SK-N-SH treated with all-trans-retinoic acid at 6 μM for 48 hours (cell line): ENCODE results near the gene PDE3A.

Experiments used
- ATAC-seq: fragments of 200-7000 bp; cut with Tn5 transposase; 3 replicates; pipeline ENCODE4 v1.9.1; 2020; ENCODE audit warnings: mild to moderate bottlenecking, moderate library complexity
- ARNTL ChIP-seq: fragments of 450-650 bp; formaldehyde crosslinking; IDR thresholded peaks from 2 replicates; pipeline ENCODE4 v1.5.0; 2020; ENCODE audit warnings: low read depth, mild to moderate bottlenecking, moderate library complexity, borderline replicate concordance
- BACH2 ChIP-seq: fragments of 250-450 bp; sonication (Bioruptor Pico); IDR thresholded peaks from 2 replicates; pipeline ENCODE4 v1.9.0; 2021; ENCODE audit warnings: mild to moderate bottlenecking, borderline replicate concordance
- CSDC2 ChIP-seq: fragments of 250-450 bp; sonication (Bioruptor Pico); IDR thresholded peaks from 2 replicates; pipeline ENCODE4 v1.5.0; 2020; ENCODE audit warnings: mild to moderate bottlenecking, moderate library complexity
- CSRNP3 ChIP-seq: fragments of 250-450 bp; sonication (Bioruptor Pico); IDR thresholded peaks from 2 replicates; pipeline ENCODE4 v1.5.1; 2021; ENCODE audit warnings: mild to moderate bottlenecking, moderate library complexity
- ESRRG ChIP-seq: fragments of 250-450 bp; sonication (Bioruptor Pico); IDR thresholded peaks from 2 replicates; pipeline ENCODE4 v1.6.1; 2021; ENCODE audit warnings: mild to moderate bottlenecking
- ISL1 ChIP-seq: fragments of 250-450 bp; sonication (Bioruptor Pico); IDR thresholded peaks from 2 replicates; pipeline ENCODE4 v2.1.2; 2022; ENCODE audit warnings: mild to moderate bottlenecking, moderate library complexity
- OSR1 ChIP-seq: fragments of 250-450 bp; sonication (Bioruptor Pico); IDR thresholded peaks from 2 replicates; pipeline ENCODE4 v1.8.0; 2022; ENCODE audit warnings: moderate library complexity, mild to moderate bottlenecking, inconsistent platforms
- PPARA ChIP-seq: fragments of 250-450 bp; sonication (Bioruptor Pico); IDR thresholded peaks from 2 replicates; pipeline ENCODE4 v1.5.0; 2020; ENCODE audit warnings: mild to moderate bottlenecking, borderline replicate concordance
- RARB ChIP-seq: fragments of 250-450 bp; sonication (Bioruptor Pico); IDR thresholded peaks from 2 replicates; pipeline ENCODE4 v1.8.0; 2021; ENCODE audit warnings: mild to moderate bottlenecking, moderate library complexity
- SNAI2 ChIP-seq: fragments of 250-450 bp; sonication (Bioruptor Pico); IDR thresholded peaks from 2 replicates; pipeline ENCODE4 v1.5.0; 2020; ENCODE audit warnings: mild to moderate bottlenecking, moderate library complexity
- TCF4 ChIP-seq: fragments of 250-450 bp; sonication (Bioruptor Pico); IDR thresholded peaks from 2 replicates; pipeline ENCODE4 v1.8.0; 2021; ENCODE audit warnings: mild to moderate bottlenecking, moderate library complexity, borderline replicate concordance
- TOX ChIP-seq: fragments of 250-450 bp; sonication (Bioruptor Pico); IDR thresholded peaks from 2 replicates; pipeline ENCODE4 v1.8.0; 2021; ENCODE audit warnings: mild to moderate bottlenecking, moderate library complexity, borderline replicate concordance
- ZC3H10 ChIP-seq: fragments of 250-450 bp; sonication (Bioruptor Pico); IDR thresholded peaks from 2 replicates; pipeline ENCODE4 v1.5.1; 2021; ENCODE audit warnings: mild to moderate bottlenecking, moderate library complexity
- ZFP3 ChIP-seq: fragments of 250-450 bp; sonication (Bioruptor Pico); IDR thresholded peaks from 2 replicates; pipeline ENCODE4 v1.5.0; 2020; ENCODE audit warnings: mild to moderate bottlenecking, moderate library complexity
- ZFP30 ChIP-seq: fragments of 450-650 bp; formaldehyde crosslinking; IDR thresholded peaks from 2 replicates; pipeline ENCODE4 v1.5.0; 2022; ENCODE audit warnings: mild to moderate bottlenecking, moderate library complexity
- ZNF565 ChIP-seq: fragments of 450-650 bp; formaldehyde crosslinking; conservative IDR thresholded peaks from 2 replicates; pipeline ENCODE4 v1.5.0; 2020; ENCODE audit warnings: low read depth, mild to moderate bottlenecking, moderate library complexity
- ZNF70 ChIP-seq: fragments of 450-650 bp; formaldehyde crosslinking; IDR thresholded peaks from 2 replicates; pipeline ENCODE4 v1.5.0; 2020; ENCODE audit warnings: mild to moderate bottlenecking, moderate library complexity
- ZNF8 ChIP-seq: fragments of 450-650 bp; formaldehyde crosslinking; IDR thresholded peaks from 2 replicates; pipeline ENCODE4 v1.5.0; 2020; ENCODE audit warnings: mild to moderate bottlenecking, moderate library complexity
- TF ChIP-seq, protein P1 (sequence below): fragments of 250-450 bp; sonication (Bioruptor Pico); IDR thresholded peaks from 2 replicates; pipeline ENCODE4 v1.8.0; 2021; ENCODE audit warnings: low read depth, mild to moderate bottlenecking, moderate library complexity, borderline replicate concordance
- TF ChIP-seq, protein P2 (sequence below): fragments of 250-450 bp; sonication (Bioruptor Pico); IDR thresholded peaks from 2 replicates; pipeline ENCODE4 v1.5.0; 2020; ENCODE audit warnings: mild to moderate bottlenecking, moderate library complexity
- TF ChIP-seq, protein P3 (sequence below): fragments of 250-450 bp; sonication (Bioruptor Pico); IDR thresholded peaks from 2 replicates; pipeline ENCODE4 v1.5.1; 2020; ENCODE audit warnings: low read depth, mild to moderate bottlenecking, moderate library complexity

Gene PDE3A

GRCh38 chr12:20463913-20464524, 95.7 kb downstream of the PDE3A start:
- 0 out of 3 replicates have a peak, but pooled peaks have one; percentile 49 for ATAC-seq
- TF ChIP-seq ISL1 (CRISPR knock-in tag) (no peak), BACH2 (no peak), TOX (CRISPR knock-in tag) (no peak), ZNF70 (CRISPR knock-in tag) (no peak), ZFP3 (no peak), OSR1 (CRISPR knock-in tag) (no peak), ZFP30 (no peak), ZNF565 (CRISPR knock-in tag) (no peak), TCF4 (CRISPR knock-in tag) (no peak), ZNF8 (CRISPR knock-in tag) (no peak), CSRNP3 (no peak), ZC3H10 (no peak), ESRRG (CRISPR knock-in tag) (no peak), SNAI2 (CRISPR knock-in tag) (no peak), PPARA (CRISPR knock-in tag) (no peak)
- TF ChIP-seq, protein P1, sequence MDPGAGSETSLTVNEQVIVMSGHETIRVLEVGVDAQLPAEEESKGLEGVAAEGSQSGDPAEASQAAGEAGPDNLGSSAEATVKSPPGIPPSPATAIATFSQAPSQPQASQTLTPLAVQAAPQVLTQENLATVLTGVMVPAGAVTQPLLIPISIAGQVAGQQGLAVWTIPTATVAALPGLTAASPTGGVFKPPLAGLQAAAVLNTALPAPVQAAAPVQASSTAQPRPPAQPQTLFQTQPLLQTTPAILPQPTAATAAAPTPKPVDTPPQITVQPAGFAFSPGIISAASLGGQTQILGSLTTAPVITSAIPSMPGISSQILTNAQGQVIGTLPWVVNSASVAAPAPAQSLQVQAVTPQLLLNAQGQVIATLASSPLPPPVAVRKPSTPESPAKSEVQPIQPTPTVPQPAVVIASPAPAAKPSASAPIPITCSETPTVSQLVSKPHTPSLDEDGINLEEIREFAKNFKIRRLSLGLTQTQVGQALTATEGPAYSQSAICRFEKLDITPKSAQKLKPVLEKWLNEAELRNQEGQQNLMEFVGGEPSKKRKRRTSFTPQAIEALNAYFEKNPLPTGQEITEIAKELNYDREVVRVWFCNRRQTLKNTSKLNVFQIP = no peak
- TF ChIP-seq, protein P2, sequence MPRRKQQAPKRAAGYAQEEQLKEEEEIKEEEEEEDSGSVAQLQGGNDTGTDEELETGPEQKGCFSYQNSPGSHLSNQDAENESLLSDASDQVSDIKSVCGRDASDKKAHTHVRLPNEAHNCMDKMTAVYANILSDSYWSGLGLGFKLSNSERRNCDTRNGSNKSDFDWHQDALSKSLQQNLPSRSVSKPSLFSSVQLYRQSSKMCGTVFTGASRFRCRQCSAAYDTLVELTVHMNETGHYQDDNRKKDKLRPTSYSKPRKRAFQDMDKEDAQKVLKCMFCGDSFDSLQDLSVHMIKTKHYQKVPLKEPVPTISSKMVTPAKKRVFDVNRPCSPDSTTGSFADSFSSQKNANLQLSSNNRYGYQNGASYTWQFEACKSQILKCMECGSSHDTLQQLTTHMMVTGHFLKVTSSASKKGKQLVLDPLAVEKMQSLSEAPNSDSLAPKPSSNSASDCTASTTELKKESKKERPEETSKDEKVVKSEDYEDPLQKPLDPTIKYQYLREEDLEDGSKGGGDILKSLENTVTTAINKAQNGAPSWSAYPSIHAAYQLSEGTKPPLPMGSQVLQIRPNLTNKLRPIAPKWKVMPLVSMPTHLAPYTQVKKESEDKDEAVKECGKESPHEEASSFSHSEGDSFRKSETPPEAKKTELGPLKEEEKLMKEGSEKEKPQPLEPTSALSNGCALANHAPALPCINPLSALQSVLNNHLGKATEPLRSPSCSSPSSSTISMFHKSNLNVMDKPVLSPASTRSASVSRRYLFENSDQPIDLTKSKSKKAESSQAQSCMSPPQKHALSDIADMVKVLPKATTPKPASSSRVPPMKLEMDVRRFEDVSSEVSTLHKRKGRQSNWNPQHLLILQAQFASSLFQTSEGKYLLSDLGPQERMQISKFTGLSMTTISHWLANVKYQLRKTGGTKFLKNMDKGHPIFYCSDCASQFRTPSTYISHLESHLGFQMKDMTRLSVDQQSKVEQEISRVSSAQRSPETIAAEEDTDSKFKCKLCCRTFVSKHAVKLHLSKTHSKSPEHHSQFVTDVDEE (CRISPR knock-in tag) = no peak
- TF ChIP-seq, protein P3, sequence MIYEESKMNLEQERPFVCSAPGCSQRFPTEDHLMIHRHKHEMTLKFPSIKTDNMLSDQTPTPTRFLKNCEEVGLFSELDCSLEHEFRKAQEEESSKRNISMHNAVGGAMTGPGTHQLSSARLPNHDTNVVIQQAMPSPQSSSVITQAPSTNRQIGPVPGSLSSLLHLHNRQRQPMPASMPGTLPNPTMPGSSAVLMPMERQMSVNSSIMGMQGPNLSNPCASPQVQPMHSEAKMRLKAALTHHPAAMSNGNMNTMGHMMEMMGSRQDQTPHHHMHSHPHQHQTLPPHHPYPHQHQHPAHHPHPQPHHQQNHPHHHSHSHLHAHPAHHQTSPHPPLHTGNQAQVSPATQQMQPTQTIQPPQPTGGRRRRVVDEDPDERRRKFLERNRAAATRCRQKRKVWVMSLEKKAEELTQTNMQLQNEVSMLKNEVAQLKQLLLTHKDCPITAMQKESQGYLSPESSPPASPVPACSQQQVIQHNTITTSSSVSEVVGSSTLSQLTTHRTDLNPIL = no peak

GRCh38 chr12:20469300-20469699, 101.0 kb downstream of the PDE3A start:
- TF ChIP-seq ZC3H10 (no peak), ZFP30 (no peak), RARB (CRISPR knock-in tag) (no peak), TOX (CRISPR knock-in tag) (no peak), PPARA (CRISPR knock-in tag) (no peak), CSDC2 (no peak)
- TF ChIP-seq, protein P1 = no peak
- TF ChIP-seq, all 23 proteins: peak for 0
- ATAC-seq = no peak

- no peak for ATAC-seq
- TF ChIP-seq, protein P3 = no peak
- TF ChIP-seq ZNF8 (CRISPR knock-in tag) = no peak
- no peak for TF ChIP-seq ZFP30
- TF ChIP-seq, protein P2 (CRISPR knock-in tag) = no peak
- TF ChIP-seq, protein P1 = no peak
- no peak for TF ChIP-seq ZNF70 (CRISPR knock-in tag)
- no peak for TF ChIP-seq ESRRG (CRISPR knock-in tag)
- TF ChIP-seq ZFP3 = no peak
- no peak for TF ChIP-seq SNAI2 (CRISPR knock-in tag)
- no peak for TF ChIP-seq ARNTL (CRISPR knock-in tag)
- no peak for TF ChIP-seq ZNF565 (CRISPR knock-in tag)
- TF ChIP-seq ISL1 (CRISPR knock-in tag) = no peak
Measured at GRCh38 chr12:20469756-20470155, 101.4 kb downstream of the PDE3A start.
